Measurements from ENCODE around the gene NTRK3. TPM values are rescaled to one million over a fixed set of nuclear protein-coding genes. Genes with fewer than 3 reads are reported as not detected.

Gene NTRK3
- total RNA-seq, 5 donors from 2014 or later (not counting 1 experiment from before 2014, with no cell fraction given) = not detected

DNA sequence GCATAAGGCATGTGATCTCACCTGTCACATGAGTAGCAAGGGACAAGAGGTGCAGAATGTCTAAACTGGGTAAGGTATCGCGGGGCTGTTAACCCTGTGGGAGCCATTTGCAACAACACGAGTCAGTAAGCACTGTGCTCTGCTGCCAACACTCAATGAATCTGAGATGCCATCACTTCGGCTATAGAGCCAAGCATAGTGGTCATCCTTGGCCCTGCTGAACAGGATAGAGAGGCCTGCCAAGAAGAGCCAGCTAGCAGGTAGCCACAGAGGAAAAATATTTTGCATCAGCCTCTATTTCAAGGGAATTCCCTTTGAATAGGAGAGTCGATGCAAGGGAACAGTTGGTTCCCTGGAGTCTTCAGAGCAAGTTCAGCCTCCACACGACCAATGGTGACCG is 137.8 kb downstream of the NTRK3 start:
- CTCF ChIA-PET = no interaction called here
- H3K4me3 Mint-ChIP-seq = no peak overlapping the region
- no peak overlapping the region for H3K27ac Mint-ChIP-seq
- H3K36me3 Mint-ChIP-seq = no peaks in the 10 kb centered on the region
- H3K9me3 Mint-ChIP-seq = no peaks in the 10 kb centered on the region
- H3K4me1 ChIP-seq (ENCODE audit: control insufficient read depth in 1 of 2, extremely low read depth in 1 of 2, insufficient read depth in 2 of 2, low read length in 2 of 2) = no peaks in the 10 kb centered on the region
- no peaks in the 10 kb centered on the region for H3K36me3 ChIP-seq (ENCODE audit: control insufficient read depth in 2 of 2, extremely low read depth in 1 of 2, insufficient read depth in 1 of 2, low read length in 1 of 2)
- POLR2A ChIA-PET = no interaction called here
- ATAC-seq (replicated peaks in 1 of 4) = no peak
- H3K27ac ChIP-seq (ENCODE audit: low read length) = no peak overlapping the region
- no peak overlapping the region for H3K4me3 ChIP-seq (ENCODE audit: control insufficient read depth in 1 of 2, extremely low read depth in 1 of 2, low read length in 1 of 2)
- peaks cover 0 to 8% of the 10 kb centered on the region in 2 experiments for H3K27me3 ChIP-seq (replicated peaks in 1 of 2; ENCODE audit: control insufficient read depth in 2 of 2, extremely low read depth in 1 of 2, insufficient read depth in 2 of 2, low read length in 1 of 2)
- 78% methylated on average over 6 of the region's 7 CpGs for WGBS (ENCODE audit: insufficient coverage)
- DNase-seq = no peak
- no peaks in the 10 kb centered on the region for H3K4me1 Mint-ChIP-seq
- H3K9me3 ChIP-seq = no peaks in the 10 kb centered on the region
- H3K27me3 Mint-ChIP-seq = peaks cover 0 to 8% of the 10 kb centered on the region in 2 donors

DNA sequence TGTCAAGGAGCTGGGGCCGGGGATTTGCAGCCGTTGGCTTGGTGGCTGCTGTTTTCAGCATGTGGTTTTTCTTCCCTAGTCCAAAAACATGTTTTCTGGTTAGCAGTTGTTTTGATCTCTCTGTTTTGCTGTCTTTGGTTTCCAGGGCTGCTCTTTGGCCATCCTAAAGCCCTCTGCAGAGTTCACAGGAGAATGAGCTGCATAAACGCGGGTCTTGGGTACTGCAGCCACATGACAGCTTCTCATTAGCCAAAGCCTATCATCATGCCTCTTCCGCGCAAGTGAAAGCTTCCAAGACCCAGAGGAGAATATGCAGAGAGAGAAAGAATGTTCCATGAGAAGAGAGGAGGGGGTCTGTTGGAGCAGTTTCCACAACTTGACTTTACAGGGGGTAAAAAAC is 138.5 kb downstream of the NTRK3 start:
- 93% methylated on average over 2 of the region's 6 CpGs for WGBS (ENCODE audit: insufficient coverage)
- H3K4me1 ChIP-seq (ENCODE audit: control insufficient read depth in 1 of 2, extremely low read depth in 1 of 2, insufficient read depth in 2 of 2, low read length in 2 of 2) = no peaks in the 10 kb centered on the region
- DNase-seq (no peak), ATAC-seq (replicated peaks in 1 of 4) (no peak)
- peaks cover 0 to 8% of the 10 kb centered on the region in 2 experiments for H3K27me3 ChIP-seq (replicated peaks in 1 of 2; ENCODE audit: control insufficient read depth in 2 of 2, extremely low read depth in 1 of 2, insufficient read depth in 2 of 2, low read length in 1 of 2)
- no peak overlapping the region for H3K4me3 ChIP-seq (ENCODE audit: control insufficient read depth in 1 of 2, extremely low read depth in 1 of 2, low read length in 1 of 2)
- no peaks in the 10 kb centered on the region for H3K36me3 ChIP-seq (ENCODE audit: control insufficient read depth in 2 of 2, extremely low read depth in 1 of 2, insufficient read depth in 1 of 2, low read length in 1 of 2)
- no peak overlapping the region for H3K27ac Mint-ChIP-seq
- H3K36me3 Mint-ChIP-seq = no peaks in the 10 kb centered on the region
- H3K4me1 Mint-ChIP-seq = no peaks in the 10 kb centered on the region
- H3K4me3 Mint-ChIP-seq = no peak overlapping the region
- peaks cover 0 to 8% of the 10 kb centered on the region in 2 donors for H3K27me3 Mint-ChIP-seq
- H3K9me3 ChIP-seq = no peaks in the 10 kb centered on the region
- no peak overlapping the region for H3K27ac ChIP-seq (ENCODE audit: low read length)
- ChIA-PET CTCF (no interaction called here), POLR2A (no interaction called here)
- H3K9me3 Mint-ChIP-seq = no peaks in the 10 kb centered on the region

DNA sequence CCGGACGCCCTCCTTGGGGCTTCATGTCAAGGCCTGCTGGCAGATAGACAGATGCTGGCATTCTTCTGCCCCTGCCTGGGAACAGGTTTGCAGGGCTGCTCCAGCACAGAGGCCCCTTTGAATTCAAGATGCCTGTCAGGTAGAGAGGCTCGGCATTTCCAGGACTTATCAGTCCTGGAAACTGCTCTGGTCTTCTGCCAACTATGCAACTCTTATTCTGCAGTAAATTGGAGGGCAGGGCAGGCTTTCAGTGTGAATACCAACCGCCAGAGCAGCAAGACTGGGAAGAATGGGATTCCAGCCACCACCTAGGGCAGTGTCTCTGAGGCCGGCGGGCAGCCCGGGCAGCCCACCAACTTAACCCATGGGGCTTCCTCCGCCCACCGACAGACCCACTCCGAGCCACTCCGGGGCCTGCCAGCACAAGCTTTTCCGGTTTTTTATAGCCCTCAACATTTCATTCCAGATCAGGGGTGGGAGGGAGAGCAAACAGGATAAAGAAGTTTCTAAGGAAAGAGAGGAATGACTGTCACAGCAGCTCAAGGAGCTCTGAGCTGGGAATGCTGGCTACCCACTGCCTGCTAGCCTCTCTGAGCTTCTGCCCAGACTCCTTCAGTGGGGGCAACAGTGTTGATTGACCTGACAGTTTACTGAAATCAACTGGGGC is 140.9 kb downstream of the NTRK3 start:
- no peak overlapping the region for H3K27ac Mint-ChIP-seq
- 85% methylated on average over 4 of the region's 12 CpGs for WGBS (ENCODE audit: insufficient coverage)
- Histone ChIP-seq H3K4me3 (ENCODE audit: control insufficient read depth in 1 of 2, extremely low read depth in 1 of 2, low read length in 1 of 2) (no peak overlapping the region), H3K27ac (ENCODE audit: low read length) (no peak overlapping the region), H3K9me3 (no peaks in the 10 kb centered on the region), H3K36me3 (ENCODE audit: control insufficient read depth in 2 of 2, extremely low read depth in 1 of 2, insufficient read depth in 1 of 2, low read length in 1 of 2) (no peaks in the 10 kb centered on the region), H3K4me1 (ENCODE audit: control insufficient read depth in 1 of 2, extremely low read depth in 1 of 2, insufficient read depth in 2 of 2, low read length in 2 of 2) (no peaks in the 10 kb centered on the region), H3K27me3 (replicated peaks in 1 of 2; ENCODE audit: control insufficient read depth in 2 of 2, extremely low read depth in 1 of 2, insufficient read depth in 2 of 2, low read length in 1 of 2) (peaks cover 0 to 12% of the 10 kb centered on the region in 2 experiments)
- no peak overlapping the region for H3K4me3 Mint-ChIP-seq
- ChIA-PET POLR2A (no interaction called here), CTCF (no interaction called here)
- no peaks in the 10 kb centered on the region for H3K4me1 Mint-ChIP-seq
- DNase-seq = no peak
- no peak for ATAC-seq (replicated peaks in 1 of 4)
- H3K9me3 Mint-ChIP-seq = no peaks in the 10 kb centered on the region
- H3K27me3 Mint-ChIP-seq = peaks cover 0 to 6% of the 10 kb centered on the region in 2 donors
- H3K36me3 Mint-ChIP-seq = no peaks in the 10 kb centered on the region

DNA sequence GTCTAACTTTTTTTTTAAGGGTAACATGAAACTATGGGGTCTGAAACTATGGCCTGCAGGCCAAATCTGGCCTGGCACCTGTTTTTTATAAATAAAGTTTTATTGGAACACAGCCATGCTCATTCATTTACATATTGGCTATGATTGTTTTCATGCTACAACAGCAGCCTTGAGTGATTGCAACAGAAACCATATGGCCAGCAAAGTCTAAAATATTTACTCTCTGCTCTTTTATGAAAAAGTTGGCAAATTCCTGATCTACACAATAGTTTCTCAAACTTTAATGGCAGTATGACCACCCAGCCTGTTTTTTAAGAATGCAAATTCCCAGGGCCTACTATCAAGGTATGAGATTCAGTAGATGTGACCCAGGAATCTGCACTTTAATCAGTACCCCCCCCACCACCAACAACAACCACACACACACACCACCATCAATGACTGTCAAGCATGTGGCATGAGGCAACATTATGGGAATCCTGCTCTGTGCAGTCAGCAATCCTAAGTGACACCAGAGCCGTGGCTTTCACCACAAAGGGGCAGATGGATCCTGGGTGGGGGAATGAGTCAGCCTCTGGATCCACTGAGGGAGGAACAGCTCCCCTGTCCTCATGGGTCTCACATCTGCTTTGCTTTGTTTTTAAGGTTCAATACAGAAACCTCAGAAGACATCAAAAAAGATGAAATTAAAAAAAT is 142.8 kb downstream of the NTRK3 start:
- H3K27me3 ChIP-seq (replicated peaks in 1 of 2; ENCODE audit: control insufficient read depth in 2 of 2, extremely low read depth in 1 of 2, insufficient read depth in 2 of 2, low read length in 1 of 2) = peaks cover 0 to 10% of the 10 kb centered on the region in 2 experiments
- H3K4me1 Mint-ChIP-seq = no peaks in the 10 kb centered on the region
- WGBS (ENCODE audit: insufficient coverage) = no CpG with 5 or more reads among the region's 1 CpG
- no peak overlapping the region for H3K4me3 ChIP-seq (ENCODE audit: control insufficient read depth in 1 of 2, extremely low read depth in 1 of 2, low read length in 1 of 2)
- H3K36me3 Mint-ChIP-seq = no peaks in the 10 kb centered on the region
- H3K9me3 Mint-ChIP-seq = no peaks in the 10 kb centered on the region
- DNase-seq (no peak), ATAC-seq (replicated peaks in 1 of 4) (no peak)
- H3K4me1 ChIP-seq (ENCODE audit: control insufficient read depth in 1 of 2, extremely low read depth in 1 of 2, insufficient read depth in 2 of 2, low read length in 2 of 2) = no peaks in the 10 kb centered on the region
- peaks cover under 1 to 6% of the 10 kb centered on the region in 2 donors for H3K27me3 Mint-ChIP-seq
- H3K27ac ChIP-seq (ENCODE audit: low read length) = no peak overlapping the region
- H3K27ac Mint-ChIP-seq = no peak overlapping the region
- H3K9me3 ChIP-seq = no peaks in the 10 kb centered on the region
- ChIA-PET POLR2A (no interaction called here), CTCF (no interaction called here)
- H3K36me3 ChIP-seq (ENCODE audit: control insufficient read depth in 2 of 2, extremely low read depth in 1 of 2, insufficient read depth in 1 of 2, low read length in 1 of 2) = no peaks in the 10 kb centered on the region
- no peak overlapping the region for H3K4me3 Mint-ChIP-seq

DNA sequence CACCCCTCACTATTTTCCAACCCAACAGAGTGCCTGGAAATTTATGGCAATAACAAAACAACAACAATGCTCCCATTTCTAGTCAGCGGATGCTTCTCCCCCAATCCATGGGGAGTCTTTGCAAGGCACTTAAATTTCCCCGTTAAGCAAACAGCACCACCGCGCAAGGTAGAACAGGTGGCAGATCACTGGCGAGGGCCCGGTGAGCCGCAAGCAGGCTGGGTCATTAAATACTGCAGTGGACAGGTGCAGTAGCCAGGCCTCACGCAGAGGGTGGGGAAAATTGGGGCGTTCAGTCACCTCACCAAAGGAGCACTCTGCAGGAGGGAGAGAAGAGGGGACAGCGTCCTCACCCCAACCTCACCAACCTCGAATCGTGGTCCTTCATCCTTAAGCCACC is 147.5 kb downstream of the NTRK3 start:
- Histone ChIP-seq H3K36me3 (ENCODE audit: control insufficient read depth in 2 of 2, extremely low read depth in 1 of 2, insufficient read depth in 1 of 2, low read length in 1 of 2) (no peaks in the 10 kb centered on the region), H3K27ac (ENCODE audit: low read length) (no peak overlapping the region), H3K4me3 (ENCODE audit: control insufficient read depth in 1 of 2, extremely low read depth in 1 of 2, low read length in 1 of 2) (no peak overlapping the region), H3K27me3 (replicated peaks in 1 of 2; ENCODE audit: control insufficient read depth in 2 of 2, extremely low read depth in 1 of 2, insufficient read depth in 2 of 2, low read length in 1 of 2) (peaks cover 0 to 3% of the 10 kb centered on the region in 2 experiments), H3K4me1 (ENCODE audit: control insufficient read depth in 1 of 2, extremely low read depth in 1 of 2, insufficient read depth in 2 of 2, low read length in 2 of 2) (no peaks in the 10 kb centered on the region), H3K9me3 (no peaks in the 10 kb centered on the region)
- Mint-ChIP-seq H3K27ac (no peak overlapping the region), H3K9me3 (no peaks in the 10 kb centered on the region), H3K27me3 (peaks cover 0 to 13% of the 10 kb centered on the region in 2 donors), H3K4me1 (no peaks in the 10 kb centered on the region), H3K36me3 (no peaks in the 10 kb centered on the region), H3K4me3 (no peak overlapping the region)
- 91% methylated on average over 8 of the region's 12 CpGs for WGBS (ENCODE audit: insufficient coverage)
- ATAC-seq (replicated peaks in 1 of 4) = no peak
- DNase-seq = no peak
- POLR2A ChIA-PET = no interaction called here
- CTCF ChIA-PET = no interaction called here

DNA sequence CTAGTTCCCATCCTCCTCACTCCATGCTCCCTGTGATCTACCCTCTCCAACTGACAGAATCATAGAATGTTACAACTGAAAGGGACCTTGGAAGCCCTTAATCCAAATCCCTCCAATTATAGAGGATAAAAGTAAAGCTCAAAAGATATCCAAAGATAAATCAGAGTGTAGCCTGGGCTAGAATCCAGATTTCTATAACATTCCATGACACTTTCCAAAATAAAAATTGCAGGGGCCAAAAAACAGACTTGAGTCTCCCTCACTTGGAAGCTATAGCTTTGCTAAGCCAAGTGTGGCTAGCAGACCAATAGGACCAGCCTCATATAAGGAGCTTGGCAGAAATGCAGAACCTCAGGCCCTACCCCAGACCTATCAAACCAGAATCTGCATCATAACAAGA is 148.1 kb downstream of the NTRK3 start:
- no peak for ATAC-seq (replicated peaks in 1 of 4)
- Mint-ChIP-seq H3K4me3 (no peak overlapping the region), H3K36me3 (no peaks in the 10 kb centered on the region), H3K27ac (no peak overlapping the region), H3K27me3 (peaks cover 0 to 13% of the 10 kb centered on the region in 2 donors), H3K9me3 (no peaks in the 10 kb centered on the region), H3K4me1 (no peaks in the 10 kb centered on the region)
- DNase-seq = no peak
- no peaks in the 10 kb centered on the region for H3K36me3 ChIP-seq (ENCODE audit: control insufficient read depth in 2 of 2, extremely low read depth in 1 of 2, insufficient read depth in 1 of 2, low read length in 1 of 2)
- no peaks in the 10 kb centered on the region for H3K4me1 ChIP-seq (ENCODE audit: control insufficient read depth in 1 of 2, extremely low read depth in 1 of 2, insufficient read depth in 2 of 2, low read length in 2 of 2)
- no peak overlapping the region for H3K27ac ChIP-seq (ENCODE audit: low read length)
- ChIA-PET CTCF (no interaction called here), POLR2A (no interaction called here)
- peaks cover 0 to 3% of the 10 kb centered on the region in 2 experiments for H3K27me3 ChIP-seq (replicated peaks in 1 of 2; ENCODE audit: control insufficient read depth in 2 of 2, extremely low read depth in 1 of 2, insufficient read depth in 2 of 2, low read length in 1 of 2)
- H3K4me3 ChIP-seq (ENCODE audit: control insufficient read depth in 1 of 2, extremely low read depth in 1 of 2, low read length in 1 of 2) = no peak overlapping the region
- H3K9me3 ChIP-seq = no peaks in the 10 kb centered on the region
